MM.1S (cell line): ENCODE data around the gene KDM4C.
A peak's percentile ranks its signal among the peaks of the same experiment; 100 is the strongest.
"Not testable (repeated sequence)": the region's sequence is repeated elsewhere in the genome, so short reads cannot be mapped to it uniquely, and the experiment has no call there.

Source experiments
- DNase-seq: peaks from one replicate; pipeline ENCODE4 v3.0.0-alpha.2; 2015
- H2AFZ ChIP-seq: fragments of 300-600 bp; sonication (generic); 2 replicates; pipeline ENCODE4 v1.6.0; 2016; ENCODE audit warnings: antibody characterized with exemption, low read length
- H3F3A ChIP-seq: fragments of 300-600 bp; sonication (generic); 2 replicates; pipeline ENCODE4 v1.6.1; 2016; ENCODE audit warnings: mild to moderate bottlenecking, antibody characterized with exemption, low read length, moderate library complexity, mixed read lengths; ENCODE audit not compliant: insufficient read depth
- H3K27ac ChIP-seq: fragments of 300-600 bp; sonication (generic); 2 replicates; pipeline ENCODE4 v1.5.1; 2016; ENCODE audit warnings: mild to moderate bottlenecking, low read length
- H3K27me3 ChIP-seq: fragments of 300-600 bp; sonication (generic); replicated peaks from 2 replicates; pipeline ENCODE4 v1.6.0; 2016; ENCODE audit warnings: low read length; ENCODE audit not compliant: insufficient read depth
- H3K36me3 ChIP-seq: fragments of 300-600 bp; sonication (generic); replicated peaks from 2 replicates; pipeline ENCODE4 v1.6.1; 2016; ENCODE audit warnings: mild to moderate bottlenecking, low read length, mixed read lengths; ENCODE audit not compliant: insufficient read depth
- H3K4me1 ChIP-seq: fragments of 300-600 bp; sonication (generic); 2 replicates; pipeline ENCODE4 v1.6.1; 2016; ENCODE audit warnings: low read length, mixed read lengths
- H3K4me2 ChIP-seq: fragments of 300-600 bp; sonication (generic); 2 replicates; pipeline ENCODE4 v1.6.0; 2016; ENCODE audit warnings: low read depth, low read length
- H3K4me3 ChIP-seq: fragments of 300-600 bp; sonication (generic); 2 replicates; pipeline ENCODE4 v1.5.1; 2016; ENCODE audit warnings: low read length, mixed read lengths
- H3K79me2 ChIP-seq: fragments of 300-600 bp; sonication (generic); 2 replicates; pipeline ENCODE4 v1.6.1; 2016; ENCODE audit warnings: mixed run types, low read length, mixed read lengths
- H3K9ac ChIP-seq: fragments of 300-600 bp; sonication (generic); 2 replicates; pipeline ENCODE4 v1.6.1; 2016; ENCODE audit warnings: low read length, mixed read lengths
- H3K9me2 ChIP-seq: fragments of 300-600 bp; sonication (generic); replicated peaks from 2 replicates; pipeline ENCODE4 v1.6.1; 2016; ENCODE audit warnings: mild to moderate bottlenecking, low read length, mixed read lengths; ENCODE audit not compliant: insufficient read depth
- H3K9me3 ChIP-seq: fragments of 300-600 bp; sonication (generic); replicated peaks from 2 replicates; pipeline ENCODE4 v1.6.1; 2016; ENCODE audit warnings: mild to moderate bottlenecking, low read length, mixed read lengths; ENCODE audit not compliant: insufficient read depth
- H4K20me1 ChIP-seq: fragments of 300-600 bp; sonication (generic); 2 replicates; pipeline ENCODE4 v1.6.1; 2016; ENCODE audit warnings: mild to moderate bottlenecking, low read length, moderate library complexity, mixed read lengths; ENCODE audit not compliant: insufficient read depth
- CTCF ChIP-seq: fragments of 300-600 bp; sonication (generic); IDR thresholded peaks from 2 replicates; pipeline ENCODE4 v1.5.1; 2016; ENCODE audit warnings: antibody characterized with exemption, low read length, mixed read lengths
- EZH2 ChIP-seq: fragments of 300-600 bp; sonication (generic); optimal IDR thresholded peaks from 2 replicates; pipeline ENCODE3; 2017; ENCODE audit warnings: low read depth, mild to moderate bottlenecking, antibody characterized with exemption, low read length, mixed read lengths
- EZH2phosphoT487 ChIP-seq: fragments of 300-600 bp; sonication (generic); IDR thresholded peaks from 2 replicates; pipeline ENCODE4 v1.6.1; 2018; ENCODE audit warnings: antibody characterized with exemption, low read length

Gene KDM4C

GRCh38 chr9:6735422-6735821, 22.4 kb upstream of the KDM4C start:
- DNase-seq: no peak
- H3K9me2 ChIP-seq: no peaks in the 10 kb centered on the region
- no peaks in the 10 kb centered on the region for H4K20me1 ChIP-seq
- no peaks in the 10 kb centered on the region for H3K79me2 ChIP-seq
- no peak overlapping the region for H3K4me3 ChIP-seq
- H3K36me3 ChIP-seq: no peaks in the 10 kb centered on the region
- no peak overlapping the region for H3K4me2 ChIP-seq
- no peak overlapping the region for H3K27ac ChIP-seq
- H3F3A ChIP-seq: no peaks in the 10 kb centered on the region
- no peaks in the 10 kb centered on the region for H3K9me3 ChIP-seq
- no peak overlapping the region for H2AFZ ChIP-seq
- no peaks in the 10 kb centered on the region for H3K4me1 ChIP-seq
- no peak overlapping the region for H3K9ac ChIP-seq
- TF ChIP-seq EZH2phosphoT487 (no peak), EZH2 (no peak), CTCF (no peak)
- H3K27me3 ChIP-seq: no peaks in the 10 kb centered on the region

GRCh38 chr9:6739218-6739617, 18.6 kb upstream of the KDM4C start:
- peak; percentile 55 for DNase-seq

GRCh38 chr9:6748861-6749260, 8.9 kb upstream of the KDM4C start:
- H3K9me3 ChIP-seq, H3K27me3 ChIP-seq, H3K27ac ChIP-seq, H3K4me1 ChIP-seq, DNase-seq, H3K79me2 ChIP-seq, H3K9ac ChIP-seq, H3K4me2 ChIP-seq, H3K4me3 ChIP-seq, H3K9me2 ChIP-seq, H4K20me1 ChIP-seq, H3K36me3 ChIP-seq, H3F3A ChIP-seq, H2AFZ ChIP-seq: not testable (repeated sequence)

More at GRCh38 chr9:6739218-6739617, 18.6 kb upstream of the KDM4C start:
- no peaks in the 10 kb centered on the region for H3K4me1 ChIP-seq
- no peaks in the 10 kb centered on the region for H3K9me2 ChIP-seq
- H3K4me3 ChIP-seq: no peak overlapping the region
- H4K20me1 ChIP-seq: no peaks in the 10 kb centered on the region
- H3K27me3 ChIP-seq: no peaks in the 10 kb centered on the region
- no peak overlapping the region for H2AFZ ChIP-seq
- H3K36me3 ChIP-seq: no peaks in the 10 kb centered on the region
- H3K9me3 ChIP-seq: no peaks in the 10 kb centered on the region
- no peak overlapping the region for H3K27ac ChIP-seq
- H3K79me2 ChIP-seq: no peaks in the 10 kb centered on the region
- TF ChIP-seq CTCF (peak; percentile 33), EZH2phosphoT487 (no peak)
- no peaks in the 10 kb centered on the region for H3F3A ChIP-seq
- no peak overlapping the region for H3K4me2 ChIP-seq
- no peak overlapping the region for H3K9ac ChIP-seq

GRCh38 chr9:6754861-6755260, 2.9 kb upstream of the KDM4C start:
- not testable (repeated sequence) for H4K20me1 ChIP-seq, H3K4me1 ChIP-seq, H3K9ac ChIP-seq, H3K36me3 ChIP-seq, H3K27ac ChIP-seq, DNase-seq, H2AFZ ChIP-seq, H3K27me3 ChIP-seq, H3K9me3 ChIP-seq, H3K4me2 ChIP-seq, H3K4me3 ChIP-seq, H3K9me2 ChIP-seq
- Histone ChIP-seq H3K79me2 (peaks cover 16% of the 10 kb centered on the region), H3F3A (peaks cover 39% of the 10 kb centered on the region)
